Measurements from ENCODE around the gene POTEJ. TPM values are rescaled to one million over a fixed set of nuclear protein-coding genes. Genes with fewer than 3 reads are reported as not detected.
"Not testable (repeated sequence)": the region's sequence is repeated elsewhere in the genome, so short reads cannot be mapped to it uniquely, and the experiment has no call there.

Gene POTEJ
- total RNA-seq, 1 donor from 2014 or later: not detected

- DNase-seq: not testable (repeated sequence)
These were observed 9.5 kb upstream of the POTEJ start for GRCh38 chr2:130601648-130602302.

GRCh38 chr2:130608276-130609001 lies 2.8 kb upstream of the POTEJ start:
- not testable (repeated sequence) for DNase-seq

GRCh38 chr2:130609002-130609920 lies 2.0 kb upstream of the POTEJ start:
- DNase-seq: not testable (repeated sequence)

GRCh38 chr2:130610486-130610885 lies 754 bp upstream of the POTEJ start:
- not testable (repeated sequence) for DNase-seq

GRCh38 chr2:130628784-130629475 lies 17.7 kb downstream of the POTEJ start:
- DNase-seq: not testable (repeated sequence)

- not testable (repeated sequence) for DNase-seq
These were observed 27.7 kb downstream of the POTEJ start for GRCh38 chr2:130638973-130639372.

- DNase-seq: not testable (repeated sequence)
These were observed 30.4 kb downstream of the POTEJ start for GRCh38 chr2:130641688-130642087.

- not testable (repeated sequence) for DNase-seq
These were observed 38.0 kb downstream of the POTEJ start for GRCh38 chr2:130649285-130649684.

- DNase-seq: not testable (repeated sequence)
These were observed 53.3 kb downstream of the POTEJ start for GRCh38 chr2:130664506-130664905.

GRCh38 chr2:130665596-130665995 lies 54.4 kb downstream of the POTEJ start:
- not testable (repeated sequence) for DNase-seq

- not testable (repeated sequence) for DNase-seq
These were observed 56.3 kb downstream of the POTEJ start for GRCh38 chr2:130667516-130667915.

- DNase-seq: not testable (repeated sequence)
These were observed 58.9 kb downstream of the POTEJ start for GRCh38 chr2:130670026-130670745.

- DNase-seq: not testable (repeated sequence)
These were observed 81.0 kb downstream of the POTEJ start for GRCh38 chr2:130692041-130692770.

GRCh38 chr2:130693474-130693873 lies 82.2 kb downstream of the POTEJ start:
- peak; percentile 11 for DNase-seq

GRCh38 chr2:130703250-130703649 lies 92.0 kb downstream of the POTEJ start:
- not testable (repeated sequence) for DNase-seq

Small RNA genes lying within 50 kb of the gene (small RNA-seq; reads per million reads assigned to genes)
- gene RF00017 (ENCODE audit: low replicate concordance) (not detected), gene RNU6-848P (ENCODE audit: low replicate concordance) (not detected)

Other genes starting within 250 kb of the POTEJ start
- gene POTEI, start 102.1 kb upstream of the POTEJ start, total RNA-seq: 0.21 TPM
- not detected for gene CFC1B, start 90.2 kb upstream of the POTEJ start, total RNA-seq
- not detected for gene CFC1, start 11.9 kb upstream of the POTEJ start, total RNA-seq
- gene GPR148, start 117.6 kb downstream of the POTEJ start, total RNA-seq: not detected
- not detected for gene AMER3, start 144.1 kb downstream of the POTEJ start, total RNA-seq
- 48.5 TPM for gene ARHGEF4, start 225.5 kb downstream of the POTEJ start, total RNA-seq